ENCODE results near the gene RNF144A. TPM values are rescaled to one million over a fixed set of nuclear protein-coding genes. Genes with fewer than 3 reads are reported as not detected.

RNF144A gene
- total RNA-seq, 1 experiment from 2014 or later = 13.0 TPM

DNA sequence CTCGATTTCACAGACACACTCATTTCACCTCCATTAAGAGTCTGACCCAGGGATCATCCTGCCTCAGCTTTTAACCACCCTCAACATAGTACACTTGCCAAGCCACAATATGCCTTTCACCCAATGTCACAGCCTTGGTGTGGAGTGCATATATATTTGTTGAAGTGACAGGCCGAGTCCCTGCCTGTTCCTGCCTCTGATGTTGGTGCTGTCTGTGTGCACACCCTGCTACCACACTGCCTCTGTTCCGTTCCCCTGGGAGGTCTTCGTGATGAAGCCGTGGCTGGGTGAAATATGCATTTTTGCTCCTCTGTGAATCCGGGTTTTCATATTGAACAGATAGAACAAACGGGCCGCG is 90.3 kb downstream of the RNF144A start (continued):
- TF ChIP-seq, protein P1, sequence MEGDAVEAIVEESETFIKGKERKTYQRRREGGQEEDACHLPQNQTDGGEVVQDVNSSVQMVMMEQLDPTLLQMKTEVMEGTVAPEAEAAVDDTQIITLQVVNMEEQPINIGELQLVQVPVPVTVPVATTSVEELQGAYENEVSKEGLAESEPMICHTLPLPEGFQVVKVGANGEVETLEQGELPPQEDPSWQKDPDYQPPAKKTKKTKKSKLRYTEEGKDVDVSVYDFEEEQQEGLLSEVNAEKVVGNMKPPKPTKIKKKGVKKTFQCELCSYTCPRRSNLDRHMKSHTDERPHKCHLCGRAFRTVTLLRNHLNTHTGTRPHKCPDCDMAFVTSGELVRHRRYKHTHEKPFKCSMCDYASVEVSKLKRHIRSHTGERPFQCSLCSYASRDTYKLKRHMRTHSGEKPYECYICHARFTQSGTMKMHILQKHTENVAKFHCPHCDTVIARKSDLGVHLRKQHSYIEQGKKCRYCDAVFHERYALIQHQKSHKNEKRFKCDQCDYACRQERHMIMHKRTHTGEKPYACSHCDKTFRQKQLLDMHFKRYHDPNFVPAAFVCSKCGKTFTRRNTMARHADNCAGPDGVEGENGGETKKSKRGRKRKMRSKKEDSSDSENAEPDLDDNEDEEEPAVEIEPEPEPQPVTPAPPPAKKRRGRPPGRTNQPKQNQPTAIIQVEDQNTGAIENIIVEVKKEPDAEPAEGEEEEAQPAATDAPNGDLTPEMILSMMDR (IDR thresholded peaks at IDR 0.05 in 2 of 3, conservative IDR thresholded peaks at IDR 0.05 in 1 of 3; ENCODE audit: borderline replicate concordance in 1 of 3, insufficient read depth in 1 of 3, low read depth in 2 of 3, low read length in 2 of 3) = no peak
- TF ChIP-seq, protein P2, sequence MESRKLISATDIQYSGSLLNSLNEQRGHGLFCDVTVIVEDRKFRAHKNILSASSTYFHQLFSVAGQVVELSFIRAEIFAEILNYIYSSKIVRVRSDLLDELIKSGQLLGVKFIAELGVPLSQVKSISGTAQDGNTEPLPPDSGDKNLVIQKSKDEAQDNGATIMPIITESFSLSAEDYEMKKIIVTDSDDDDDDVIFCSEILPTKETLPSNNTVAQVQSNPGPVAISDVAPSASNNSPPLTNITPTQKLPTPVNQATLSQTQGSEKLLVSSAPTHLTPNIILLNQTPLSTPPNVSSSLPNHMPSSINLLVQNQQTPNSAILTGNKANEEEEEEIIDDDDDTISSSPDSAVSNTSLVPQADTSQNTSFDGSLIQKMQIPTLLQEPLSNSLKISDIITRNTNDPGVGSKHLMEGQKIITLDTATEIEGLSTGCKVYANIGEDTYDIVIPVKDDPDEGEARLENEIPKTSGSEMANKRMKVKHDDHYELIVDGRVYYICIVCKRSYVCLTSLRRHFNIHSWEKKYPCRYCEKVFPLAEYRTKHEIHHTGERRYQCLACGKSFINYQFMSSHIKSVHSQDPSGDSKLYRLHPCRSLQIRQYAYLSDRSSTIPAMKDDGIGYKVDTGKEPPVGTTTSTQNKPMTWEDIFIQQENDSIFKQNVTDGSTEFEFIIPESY (IDR thresholded peaks at IDR 0.05; ENCODE audit: extremely low read depth, insufficient replicate concordance, low read length) = no peak
- no peak for TF ChIP-seq POLR2A (IDR thresholded peaks at IDR 0.05; ENCODE audit: borderline replicate concordance, extremely low read depth, insufficient read depth, insufficient read length)
- TF ChIP-seq SRF (IDR thresholded peaks at IDR 0.05; ENCODE audit: low read depth) = no peak
- no peak for TF ChIP-seq YY1 (IDR thresholded peaks at IDR 0.05; ENCODE audit: extremely low read depth, insufficient replicate concordance, low read depth, low read length)
- no peak for TF ChIP-seq ZFX (IDR thresholded peaks at IDR 0.05)
- no peak for TF ChIP-seq JUND (IDR thresholded peaks at IDR 0.05)
- no peak for TF ChIP-seq POLR2AphosphoS5 (IDR thresholded peaks at IDR 0.05; ENCODE audit: low read depth, low read length)

DNA sequence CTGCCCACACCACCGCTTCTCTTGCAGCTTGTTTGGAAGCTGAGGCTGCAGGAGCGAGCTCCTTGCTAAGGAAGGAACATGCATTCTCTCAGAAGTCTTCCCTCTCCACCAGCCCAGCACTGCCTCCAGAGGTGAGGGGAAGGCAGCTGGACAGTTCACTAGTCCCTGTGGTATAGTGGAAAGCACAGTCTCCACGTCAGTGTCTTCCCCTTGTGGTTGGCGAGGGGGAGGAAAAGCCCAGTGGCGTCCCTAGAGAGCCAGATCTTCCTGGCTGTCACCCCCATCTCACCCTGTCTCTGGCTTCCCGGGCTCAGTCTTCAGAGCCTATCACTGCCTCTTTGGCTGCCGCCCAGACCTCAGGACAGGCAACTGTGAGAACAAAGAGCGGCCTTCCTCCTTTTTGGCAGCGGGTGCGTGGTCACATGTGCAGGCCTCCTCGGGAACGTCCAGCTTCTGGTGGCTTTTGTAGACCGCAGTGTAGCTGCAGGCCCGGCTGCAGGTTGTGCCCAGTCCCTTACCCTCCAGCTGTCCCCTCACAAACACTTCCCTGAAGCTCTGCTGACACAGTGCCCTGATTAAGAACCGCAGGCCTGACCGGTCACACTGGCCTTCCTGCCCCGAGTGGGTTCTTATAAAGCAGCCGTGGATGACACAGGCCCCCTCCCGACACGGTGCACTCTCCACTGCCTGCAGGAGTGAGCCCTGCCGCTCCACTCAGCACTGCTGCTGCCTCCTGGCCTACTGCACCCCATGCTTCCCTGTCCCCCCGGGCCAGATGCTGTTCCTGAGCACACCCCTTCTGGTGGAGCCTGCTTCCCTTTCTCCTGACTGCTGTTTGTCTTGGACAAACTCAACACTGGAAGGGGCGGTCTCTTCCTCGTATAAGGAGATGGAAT is 90.9 kb downstream of the RNF144A start:
- intact Hi-C loops (cut with micrococcal nuclease) = no loop called here
- CTCF ChIA-PET = no interaction called here

More for the DNA sequence above, 90.9 kb downstream of the RNF144A start:
- H3K27me3 ChIP-seq (ENCODE audit: insufficient read depth, low read length) = no peaks in the 10 kb centered on the region
- DNase-seq (ENCODE audit: low read depth, low spot score) (no peak), ATAC-seq (peak; percentile 44; the same call in 1 of the 2 replicates)
- H3K79me2 ChIP-seq (ENCODE audit: insufficient read depth, low read length) = no peaks in the 10 kb centered on the region
- ChIA-PET POLR2A (no interaction called here), RAD21 (ENCODE audit: low non-redundant PET in 1 of 2, low total read pairs in 2 of 2, uncharacterized antibody in 2 of 2, unreplicated experiment in 2 of 2) (no interaction called here)
- no peak overlapping the region for H3K4me2 ChIP-seq (ENCODE audit: low read length)
- no peak overlapping the region for H3K4me3 ChIP-seq (replicated peaks in 1 of 2; ENCODE audit: low read depth in 1 of 2, low read length in 2 of 2)
- H2AFZ ChIP-seq (ENCODE audit: low read depth, low read length, poor library complexity, severe bottlenecking) = no peak overlapping the region
- TF ChIP-seq SIN3A (IDR thresholded peaks at IDR 0.05; ENCODE audit: low read depth) (no peak), ELF1 (IDR thresholded peaks at IDR 0.05; ENCODE audit: borderline replicate concordance, low read depth) (no peak), SP1 (IDR thresholded peaks at IDR 0.05; ENCODE audit: low read depth) (no peak), EGR1 (IDR thresholded peaks at IDR 0.05; ENCODE audit: low read depth) (no peak), POLR2AphosphoS5 (IDR thresholded peaks at IDR 0.05; ENCODE audit: low read depth, low read length) (no peak), CEBPB (IDR thresholded peaks at IDR 0.05; ENCODE audit: low read depth) (no peak), ZFX (IDR thresholded peaks at IDR 0.05) (no peak)
- TF ChIP-seq, protein P3, sequence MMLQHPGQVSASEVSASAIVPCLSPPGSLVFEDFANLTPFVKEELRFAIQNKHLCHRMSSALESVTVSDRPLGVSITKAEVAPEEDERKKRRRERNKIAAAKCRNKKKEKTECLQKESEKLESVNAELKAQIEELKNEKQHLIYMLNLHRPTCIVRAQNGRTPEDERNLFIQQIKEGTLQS (IDR thresholded peaks at IDR 0.05) = no peak
- TF ChIP-seq, protein P4, sequence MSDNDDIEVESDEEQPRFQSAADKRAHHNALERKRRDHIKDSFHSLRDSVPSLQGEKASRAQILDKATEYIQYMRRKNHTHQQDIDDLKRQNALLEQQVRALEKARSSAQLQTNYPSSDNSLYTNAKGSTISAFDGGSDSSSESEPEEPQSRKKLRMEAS (IDR thresholded peaks at IDR 0.05) = no peak
- TF ChIP-seq, protein P5, sequence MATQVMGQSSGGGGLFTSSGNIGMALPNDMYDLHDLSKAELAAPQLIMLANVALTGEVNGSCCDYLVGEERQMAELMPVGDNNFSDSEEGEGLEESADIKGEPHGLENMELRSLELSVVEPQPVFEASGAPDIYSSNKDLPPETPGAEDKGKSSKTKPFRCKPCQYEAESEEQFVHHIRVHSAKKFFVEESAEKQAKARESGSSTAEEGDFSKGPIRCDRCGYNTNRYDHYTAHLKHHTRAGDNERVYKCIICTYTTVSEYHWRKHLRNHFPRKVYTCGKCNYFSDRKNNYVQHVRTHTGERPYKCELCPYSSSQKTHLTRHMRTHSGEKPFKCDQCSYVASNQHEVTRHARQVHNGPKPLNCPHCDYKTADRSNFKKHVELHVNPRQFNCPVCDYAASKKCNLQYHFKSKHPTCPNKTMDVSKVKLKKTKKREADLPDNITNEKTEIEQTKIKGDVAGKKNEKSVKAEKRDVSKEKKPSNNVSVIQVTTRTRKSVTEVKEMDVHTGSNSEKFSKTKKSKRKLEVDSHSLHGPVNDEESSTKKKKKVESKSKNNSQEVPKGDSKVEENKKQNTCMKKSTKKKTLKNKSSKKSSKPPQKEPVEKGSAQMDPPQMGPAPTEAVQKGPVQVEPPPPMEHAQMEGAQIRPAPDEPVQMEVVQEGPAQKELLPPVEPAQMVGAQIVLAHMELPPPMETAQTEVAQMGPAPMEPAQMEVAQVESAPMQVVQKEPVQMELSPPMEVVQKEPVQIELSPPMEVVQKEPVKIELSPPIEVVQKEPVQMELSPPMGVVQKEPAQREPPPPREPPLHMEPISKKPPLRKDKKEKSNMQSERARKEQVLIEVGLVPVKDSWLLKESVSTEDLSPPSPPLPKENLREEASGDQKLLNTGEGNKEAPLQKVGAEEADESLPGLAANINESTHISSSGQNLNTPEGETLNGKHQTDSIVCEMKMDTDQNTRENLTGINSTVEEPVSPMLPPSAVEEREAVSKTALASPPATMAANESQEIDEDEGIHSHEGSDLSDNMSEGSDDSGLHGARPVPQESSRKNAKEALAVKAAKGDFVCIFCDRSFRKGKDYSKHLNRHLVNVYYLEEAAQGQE (IDR thresholded peaks at IDR 0.05; ENCODE audit: low read depth) = no peak
- BruUV-seq (replicated peaks) = no TSS peak
- no peaks in the 10 kb centered on the region for H4K20me1 ChIP-seq (ENCODE audit: insufficient read depth)
- no peak overlapping the region for H3K9ac ChIP-seq (ENCODE audit: low read length)
- no peaks in the 10 kb centered on the region for H3K9me2 ChIP-seq (ENCODE audit: insufficient read depth)
- no peaks in the 10 kb centered on the region for H3K4me1 ChIP-seq (ENCODE audit: control insufficient read depth in 1 of 2, insufficient read depth in 2 of 2, low read length in 2 of 2)
- H3K27ac ChIP-seq (ENCODE audit: low read depth, low read length) = no peak overlapping the region
- no peaks in the 10 kb centered on the region for H3K36me3 ChIP-seq (ENCODE audit: control insufficient read depth in 1 of 2, insufficient read depth in 2 of 2, low read length in 2 of 2)
- no peaks in the 10 kb centered on the region for H3K9me3 ChIP-seq (ENCODE audit: control insufficient read depth in 1 of 2, insufficient read depth in 1 of 2, low read depth in 1 of 2, low read length in 2 of 2)

Measured in HCT116 (cell line).